HCT116 (cell line): ENCODE measurements around the gene BMP5. TPM values are rescaled to one million over a fixed set of nuclear protein-coding genes. Genes with fewer than 3 reads are reported as not detected.

Source experiments
- ATAC-seq: fragments of 200-7000 bp; cut with Tn5 transposase; 2 replicates; pipeline ENCODE4 v1.9.1; 2020; ENCODE audit warnings: mild to moderate bottlenecking, moderate library complexity
- BruUV-seq: library from RNA; stranded (reverse); fragments of 400-500 nt; replicated peaks from 2 replicates; lab custom pipeline; 2021; lab: Mats Ljungman, UMichigan
- CTCF ChIA-PET: fragments of 300-600 bp; sonication (Branson Sonifier 250); formaldehyde crosslinking; loops from one replicate; lab custom pipeline; 2021; ENCODE audit warnings: antibody characterized with exemption; lab: Charles Lee
- POLR2A ChIA-PET: fragments of 300-600, 350-600 bp; sonication (Branson Sonifier 250); formaldehyde crosslinking; loops from one replicate; lab custom pipeline; 2021; ENCODE audit warnings: antibody characterized with exemption; lab: Charles Lee
- RAD21 ChIA-PET, 2 experiments: fragments of 300-600 bp; sonication (Branson Sonifier 250); formaldehyde crosslinking; loops; one replicate each; lab custom pipeline; 2023; ENCODE audit warnings: low total read pairs in 2 of 2; ENCODE audit not compliant: uncharacterized antibody in 2 of 2, unreplicated experiment in 2 of 2, low non-redundant PET in 1 of 2; lab: Charles Lee
- DNase-seq: peaks from one replicate; pipeline ENCODE4 v3.0.0-alpha.2; 2010; ENCODE audit warnings: low read depth, low spot score
- H2AFZ ChIP-seq: fragments of 200-600 bp; shearing (Covaris generic), sonication (generic); 2 replicates; pipeline ENCODE4 v1.6.1; 2017; ENCODE audit warnings: low read depth, mixed run types, mixed read lengths, antibody characterized with exemption, low read length; ENCODE audit not compliant: poor library complexity, severe bottlenecking
- H3K27ac ChIP-seq: 2 replicates; pipeline ENCODE4 v1.5.1; 2012; ENCODE audit warnings: low read depth, low read length
- H3K27me3 ChIP-seq: fragments of 200-600 bp; sonication (generic); 2 replicates; pipeline ENCODE4 v1.6.1; 2016; ENCODE audit warnings: mixed run types, low read length, mixed read lengths; ENCODE audit not compliant: insufficient read depth
- H3K36me3 ChIP-seq, 2 experiments: fragments of 200-500 bp in 1 of 2; fragments of 200-600 bp in 1 of 2; sonication (Bioruptor generic) in 1 of 2; sonication (generic) in 1 of 2; 2 replicates each; pipeline versions ENCODE4 v1.5.1 to v1.6.1; 2014 to 2016; ENCODE audit warnings: low read length in 2 of 2, inconsistent platforms in 1 of 2, mixed read lengths in 1 of 2, mixed run types in 1 of 2; ENCODE audit not compliant: insufficient read depth in 2 of 2, control insufficient read depth in 1 of 2
- H3K4me1 ChIP-seq, 2 experiments: fragments of 200-600 bp in 1 of 2; sonication (generic) in 1 of 2; 2 replicates each; pipeline versions ENCODE4 v1.5.1 to v1.6.1; 2012 to 2017; ENCODE audit warnings: low read length in 2 of 2, inconsistent platforms in 1 of 2, mild to moderate bottlenecking in 1 of 2, mixed read lengths in 1 of 2, mixed run types in 1 of 2, moderate library complexity in 1 of 2; ENCODE audit not compliant: insufficient read depth in 2 of 2, control insufficient read depth in 1 of 2
- H3K4me2 ChIP-seq: fragments of 200-600 bp; sonication (generic); 2 replicates; pipeline ENCODE4 v1.6.1; 2017; ENCODE audit warnings: mixed run types, low read length, mixed read lengths
- H3K4me3 ChIP-seq, 2 experiments: fragments of 200-600 bp in 1 of 2; sonication (generic) in 1 of 2; replicated peaks in 1 of 2; 2 replicates each; pipeline ENCODE4 v1.5.1; 2011 to 2016; ENCODE audit warnings: low read length in 2 of 2, control low read depth in 1 of 2, low read depth in 1 of 2, mild to moderate bottlenecking in 1 of 2, mixed read lengths in 1 of 2, mixed run types in 1 of 2
- H3K79me2 ChIP-seq: fragments of 200-600 bp; sonication (generic); 2 replicates; pipeline ENCODE4 v1.6.1; 2017; ENCODE audit warnings: mild to moderate bottlenecking, mixed run types, low read length, moderate library complexity, mixed read lengths; ENCODE audit not compliant: insufficient read depth
- H3K9ac ChIP-seq: fragments of 200-600 bp; sonication (generic); 2 replicates; pipeline ENCODE4 v1.6.1; 2016; ENCODE audit warnings: low read length, mixed read lengths
- H3K9me2 ChIP-seq: fragments of 200-600 bp; sonication (generic), shearing (Covaris generic); 2 replicates; pipeline ENCODE4 v1.6.1; 2017; ENCODE audit warnings: mixed run types, mild to moderate bottlenecking, moderate library complexity; ENCODE audit not compliant: insufficient read depth
- H3K9me3 ChIP-seq, 2 experiments: fragments of 200-500 bp in 1 of 2; fragments of 200-600 bp in 1 of 2; sonication (Bioruptor generic) in 1 of 2; sonication (generic) in 1 of 2; 2 replicates each; pipeline ENCODE4 v1.6.1; 2014 to 2017; ENCODE audit warnings: low read length in 2 of 2, mixed read lengths in 2 of 2, inconsistent platforms in 1 of 2, low read depth in 1 of 2, mild to moderate bottlenecking in 1 of 2, mixed run types in 1 of 2, moderate library complexity in 1 of 2; ENCODE audit not compliant: control insufficient read depth in 1 of 2, insufficient read depth in 1 of 2
- H4K20me1 ChIP-seq: fragments of 200-600 bp; sonication (generic), shearing (Covaris generic); 2 replicates; pipeline ENCODE4 v1.6.1; 2017; ENCODE audit warnings: mixed run types, mild to moderate bottlenecking, moderate library complexity; ENCODE audit not compliant: insufficient read depth
- ELF1 ChIP-seq: IDR thresholded peaks from 2 replicates; pipeline ENCODE4 v1.6.1; 2012; ENCODE audit warnings: low read depth, borderline replicate concordance
- EZH2 ChIP-seq: fragments of 200-600 bp; sonication (generic); IDR thresholded peaks from 2 replicates; pipeline ENCODE4 v1.6.1; 2017; ENCODE audit warnings: antibody characterized with exemption, mixed run types
- FOSL1 ChIP-seq: IDR thresholded peaks from 2 replicates; pipeline ENCODE4 v1.6.1; 2012; ENCODE audit warnings: low read depth
- JUND ChIP-seq: IDR thresholded peaks from 2 replicates; pipeline ENCODE4 v1.6.1; 2012
- POLR2A ChIP-seq: IDR thresholded peaks from 2 replicates; pipeline ENCODE4 v1.7.0; 2011; ENCODE audit warnings: borderline replicate concordance; ENCODE audit not compliant: insufficient read depth, insufficient read length; ENCODE audit errors: extremely low read depth
- POLR2AphosphoS5 ChIP-seq: IDR thresholded peaks from 2 replicates; pipeline ENCODE4 v1.6.1; 2011; ENCODE audit warnings: mild to moderate bottlenecking, low read depth, low read length, moderate library complexity
- RAD21 ChIP-seq: IDR thresholded peaks from 2 replicates; pipeline ENCODE4 v1.6.1; 2012; ENCODE audit warnings: low read depth, mild to moderate bottlenecking
- SIN3A ChIP-seq: IDR thresholded peaks from 2 replicates; pipeline ENCODE4 v1.6.1; 2012; ENCODE audit warnings: low read depth
- SRF ChIP-seq: IDR thresholded peaks from 2 replicates; pipeline ENCODE4 v1.6.1; 2012; ENCODE audit warnings: low read depth
- TCF7L2 ChIP-seq: IDR thresholded peaks from 2 replicates; pipeline ENCODE4 v1.7.0; 2011; ENCODE audit warnings: borderline replicate concordance, inconsistent platforms; ENCODE audit not compliant: insufficient read depth, insufficient read length; ENCODE audit errors: extremely low read depth
- YY1 ChIP-seq: IDR thresholded peaks from 2 replicates; pipeline ENCODE4 v1.6.1; 2011; ENCODE audit warnings: low read length, low read depth, moderate library complexity, mild to moderate bottlenecking; ENCODE audit not compliant: insufficient replicate concordance; ENCODE audit errors: extremely low read depth
- ZNF274 ChIP-seq: fragments of 200-500 bp; sonication (Bioruptor generic); IDR thresholded peaks from 2 replicates; pipeline ENCODE4 v1.6.1; 2014; ENCODE audit warnings: mild to moderate bottlenecking, low read depth, low read length, inconsistent platforms
- intact Hi-C: fragments of 100-400 bp; cut with micrococcal nuclease; formaldehyde crosslinking; loops from 2 replicates; pipeline ENCODE4 v1.10.0; 2022
- total RNA-seq: library from RNA; stranded (reverse); gene quantifications from one replicate; pipeline ENCODE4 v1.2.1, GENCODE V29; 2021; ENCODE audit not compliant: unreplicated experiment
- TF ChIP-seq, protein P1 (sequence below), 3 experiments: fragments of 200-600 bp in 1 of 3; sonication (generic) in 1 of 3; IDR thresholded peaks in 2 of 3; conservative IDR thresholded peaks in 1 of 3; 2 replicates each; pipeline ENCODE4 v1.5.1; 2012 to 2017; ENCODE audit warnings: low read depth in 2 of 3, low read length in 2 of 3, antibody characterized with exemption in 1 of 3, borderline replicate concordance in 1 of 3, control low read depth in 1 of 3, mild to moderate bottlenecking in 1 of 3, mixed read lengths in 1 of 3, mixed run types in 1 of 3, moderate library complexity in 1 of 3; ENCODE audit not compliant: insufficient read depth in 1 of 3
- TF ChIP-seq, protein P2 (sequence below): IDR thresholded peaks from 2 replicates; pipeline ENCODE4 v1.6.1; 2012

The BMP5 gene
- total RNA-seq, 1 experiment from 2014 or later, result not detected

DNA sequence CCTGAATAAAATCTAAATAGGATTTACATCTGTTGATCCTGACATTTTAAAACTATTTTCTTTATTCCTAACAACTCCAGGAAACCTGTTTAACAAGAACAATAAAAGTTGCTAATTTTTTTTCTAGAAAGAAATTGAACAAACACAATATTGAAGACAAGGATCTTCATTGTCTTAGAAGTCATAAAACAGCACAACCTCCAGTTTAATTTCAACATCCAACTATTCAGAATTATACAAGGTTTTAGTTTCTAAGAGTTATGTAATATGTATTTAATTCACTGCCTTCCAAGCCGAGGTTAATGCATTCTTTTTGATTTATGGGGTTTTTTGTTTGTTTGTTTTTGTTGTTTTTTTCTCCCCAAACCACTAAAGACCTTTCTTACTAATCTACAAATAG, 7.2 kb downstream of the BMP5 start (continued):
- TF ChIP-seq, protein P1, sequence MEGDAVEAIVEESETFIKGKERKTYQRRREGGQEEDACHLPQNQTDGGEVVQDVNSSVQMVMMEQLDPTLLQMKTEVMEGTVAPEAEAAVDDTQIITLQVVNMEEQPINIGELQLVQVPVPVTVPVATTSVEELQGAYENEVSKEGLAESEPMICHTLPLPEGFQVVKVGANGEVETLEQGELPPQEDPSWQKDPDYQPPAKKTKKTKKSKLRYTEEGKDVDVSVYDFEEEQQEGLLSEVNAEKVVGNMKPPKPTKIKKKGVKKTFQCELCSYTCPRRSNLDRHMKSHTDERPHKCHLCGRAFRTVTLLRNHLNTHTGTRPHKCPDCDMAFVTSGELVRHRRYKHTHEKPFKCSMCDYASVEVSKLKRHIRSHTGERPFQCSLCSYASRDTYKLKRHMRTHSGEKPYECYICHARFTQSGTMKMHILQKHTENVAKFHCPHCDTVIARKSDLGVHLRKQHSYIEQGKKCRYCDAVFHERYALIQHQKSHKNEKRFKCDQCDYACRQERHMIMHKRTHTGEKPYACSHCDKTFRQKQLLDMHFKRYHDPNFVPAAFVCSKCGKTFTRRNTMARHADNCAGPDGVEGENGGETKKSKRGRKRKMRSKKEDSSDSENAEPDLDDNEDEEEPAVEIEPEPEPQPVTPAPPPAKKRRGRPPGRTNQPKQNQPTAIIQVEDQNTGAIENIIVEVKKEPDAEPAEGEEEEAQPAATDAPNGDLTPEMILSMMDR (IDR thresholded peaks at IDR 0.05 in 2 of 3, conservative IDR thresholded peaks at IDR 0.05 in 1 of 3; ENCODE audit: borderline replicate concordance in 1 of 3, insufficient read depth in 1 of 3, low read depth in 2 of 3, low read length in 2 of 3), result no peak
- TF ChIP-seq EZH2 (no peak), POLR2A (no peak)

DNA sequence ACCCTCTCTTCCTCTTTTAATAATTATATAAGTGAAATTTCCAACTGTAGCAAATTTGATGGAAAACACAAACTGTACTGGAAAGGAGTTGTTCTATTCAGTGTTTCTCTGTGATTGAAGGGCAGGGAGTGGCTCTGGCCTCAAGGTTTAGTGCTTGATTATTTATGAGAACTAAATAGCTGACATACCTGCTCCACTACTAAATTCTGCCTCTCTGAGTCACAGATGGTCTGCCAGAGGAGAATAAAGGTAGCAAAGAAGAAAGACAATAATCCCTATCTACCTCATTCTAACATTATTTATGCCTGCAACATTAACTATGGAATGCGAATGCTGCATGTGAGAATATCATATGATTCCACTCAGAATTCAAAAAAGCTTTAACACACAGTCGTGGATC, 9.3 kb downstream of the BMP5 start:
- RAD21 ChIA-PET, result no interaction called here
- H3K27ac ChIP-seq, result no peak overlapping the region
- no peak for ATAC-seq
- no peak for DNase-seq
- no peaks in the 10 kb centered on the region for H3K36me3 ChIP-seq
- BruUV-seq, result no TSS peak
- H3K27me3 ChIP-seq, result peaks cover 81% of the 10 kb centered on the region
- no peak for TF ChIP-seq SIN3A
- no peak for TF ChIP-seq FOSL1
- no peak for TF ChIP-seq RAD21
- no peak for TF ChIP-seq JUND
- no peak for TF ChIP-seq YY1
- no peak for TF ChIP-seq SRF
- TF ChIP-seq, protein P2, sequence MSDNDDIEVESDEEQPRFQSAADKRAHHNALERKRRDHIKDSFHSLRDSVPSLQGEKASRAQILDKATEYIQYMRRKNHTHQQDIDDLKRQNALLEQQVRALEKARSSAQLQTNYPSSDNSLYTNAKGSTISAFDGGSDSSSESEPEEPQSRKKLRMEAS, result no peak
- no peak for TF ChIP-seq POLR2AphosphoS5
- TF ChIP-seq TCF7L2, result no peak
- TF ChIP-seq POLR2A, result no peak
- TF ChIP-seq ELF1, result no peak
- no peak for TF ChIP-seq ZNF274
- H3K79me2 ChIP-seq, result no peaks in the 10 kb centered on the region
- CTCF ChIA-PET, result no interaction called here
- no peak overlapping the region for H3K4me2 ChIP-seq
- no peaks in the 10 kb centered on the region for H4K20me1 ChIP-seq
- H3K4me3 ChIP-seq, result no peak overlapping the region
- H3K9me3 ChIP-seq, result no peaks in the 10 kb centered on the region
- intact Hi-C loops, result no loop called here
- H3K4me1 ChIP-seq, result no peaks in the 10 kb centered on the region
- POLR2A ChIA-PET, result no interaction called here
- no peaks in the 10 kb centered on the region for H3K9me2 ChIP-seq
- no peak overlapping the region for H2AFZ ChIP-seq
- H3K9ac ChIP-seq, result no peak overlapping the region
